Activated naive CD4-positive, alpha-beta T cell treated with anti-CD3 and anti-CD28 coated beads, Interleukin-2, amount 50 U/mL, for 24 hours (primary cell): ENCODE data around the gene MYO1B.

ENCODE experiments used
- H3K27ac Mint-ChIP-seq: one replicate; pipeline ENCODE4 v1.8.0; 2021; ENCODE audit warnings: mild to moderate bottlenecking, mixed read lengths
- H3K27me3 Mint-ChIP-seq: one replicate; pipeline ENCODE4 v1.8.0; 2021; ENCODE audit warnings: mixed read lengths
- H3K36me3 Mint-ChIP-seq: one replicate; pipeline ENCODE4 v1.8.0; 2021; ENCODE audit warnings: mixed read lengths
- H3K4me1 Mint-ChIP-seq: one replicate; pipeline ENCODE4 v1.8.0; 2021; ENCODE audit warnings: mixed read lengths
- H3K4me3 Mint-ChIP-seq: one replicate; pipeline ENCODE4 v1.8.0; 2021; ENCODE audit warnings: mild to moderate bottlenecking, mixed read lengths
- H3K9me3 Mint-ChIP-seq: one replicate; pipeline ENCODE4 v1.8.0; 2021; ENCODE audit warnings: mixed read lengths

MYO1B gene

DNA sequence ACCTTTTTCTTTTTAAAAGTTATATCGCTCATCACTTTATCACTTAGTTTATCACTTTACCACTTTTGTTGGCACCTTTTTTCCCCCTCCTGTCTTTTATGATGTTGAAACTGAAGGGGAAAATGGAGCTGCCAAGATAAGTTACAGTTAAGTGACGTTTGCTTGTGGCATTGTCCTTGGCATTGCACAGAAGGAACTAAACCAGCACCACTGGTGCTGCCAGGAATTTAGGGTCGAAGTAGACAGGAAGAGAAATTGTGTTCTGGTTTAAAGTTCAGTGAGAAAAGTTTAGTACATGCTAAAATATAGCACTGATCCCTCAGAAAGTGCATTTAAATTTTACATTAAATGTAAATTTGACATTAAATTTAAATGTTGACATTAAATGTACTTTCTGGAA, 49.9 kb downstream of the MYO1B start:
- Mint-ChIP-seq H3K4me1 (no peaks in the 10 kb centered on the region), H3K27ac (no peak overlapping the region), H3K27me3 (no peaks in the 10 kb centered on the region), H3K36me3 (no peaks in the 10 kb centered on the region), H3K9me3 (no peaks in the 10 kb centered on the region), H3K4me3 (no peak overlapping the region)

DNA sequence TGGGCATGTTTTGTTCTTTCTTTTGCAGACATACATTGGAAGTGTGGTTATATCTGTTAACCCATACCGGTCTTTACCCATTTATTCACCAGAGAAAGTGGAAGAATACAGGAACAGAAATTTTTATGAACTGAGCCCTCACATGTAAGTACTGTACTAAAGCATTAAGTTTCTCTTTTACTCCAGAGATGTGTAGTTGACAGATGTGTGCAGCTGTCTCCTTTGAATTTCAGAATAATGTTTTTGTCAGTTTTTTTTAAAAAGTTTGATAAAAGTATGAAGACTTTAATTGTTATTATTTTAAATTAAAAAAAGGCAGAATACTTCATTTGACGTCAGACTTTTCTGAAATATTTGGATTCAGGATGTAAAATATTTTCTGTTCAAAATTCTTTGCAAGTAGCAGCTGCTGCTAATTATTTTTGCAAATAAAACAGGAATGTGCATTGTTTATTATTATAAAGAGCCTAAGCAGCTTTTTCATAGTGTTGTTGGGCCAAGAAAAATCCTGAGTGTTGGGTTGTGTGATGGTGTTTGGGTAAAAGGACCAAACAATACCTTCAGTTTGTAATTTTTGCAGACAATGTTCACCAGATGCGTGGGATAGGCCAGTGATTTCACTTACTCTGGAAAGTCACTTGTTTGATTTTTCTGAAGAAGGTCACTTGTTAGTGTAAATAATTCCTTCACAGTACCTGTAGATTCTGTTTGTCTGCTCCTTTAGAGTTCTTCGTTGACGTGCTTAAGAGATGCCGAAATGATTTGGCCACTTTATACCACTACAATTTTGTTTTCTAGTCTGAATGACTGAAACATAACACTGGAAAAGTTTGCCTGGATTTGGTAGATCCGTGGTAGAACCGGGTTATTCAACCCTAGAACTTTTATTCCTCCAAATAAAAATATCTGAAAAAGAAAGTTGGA, 51.1 kb downstream of the MYO1B start:
- no peaks in the 10 kb centered on the region for H3K9me3 Mint-ChIP-seq
- H3K4me3 Mint-ChIP-seq, result no peak overlapping the region
- H3K27me3 Mint-ChIP-seq, result no peaks in the 10 kb centered on the region
- H3K36me3 Mint-ChIP-seq, result no peaks in the 10 kb centered on the region
- no peak overlapping the region for H3K27ac Mint-ChIP-seq
- H3K4me1 Mint-ChIP-seq, result no peaks in the 10 kb centered on the region

DNA sequence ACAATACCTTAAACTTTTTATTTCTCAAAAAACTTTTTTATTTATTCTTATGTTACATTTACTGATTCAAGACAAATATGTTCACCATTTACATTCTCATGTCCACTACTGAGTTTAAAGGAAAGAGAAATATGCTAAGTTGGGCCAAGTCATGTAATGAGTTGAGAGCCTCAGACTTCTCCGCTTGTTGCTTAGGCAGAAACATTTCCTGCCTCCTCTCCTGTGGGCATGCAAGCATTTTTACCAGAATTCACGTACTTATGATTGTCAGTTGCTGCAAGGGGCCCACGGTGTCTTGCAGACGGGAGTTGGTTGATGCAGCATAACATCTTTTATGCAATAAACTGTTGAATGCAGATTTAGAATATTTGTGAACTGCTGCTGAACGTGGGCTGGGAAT, 51.8 kb downstream of the MYO1B start:
- Mint-ChIP-seq H3K36me3 (no peaks in the 10 kb centered on the region), H3K4me3 (no peak overlapping the region), H3K27me3 (no peaks in the 10 kb centered on the region), H3K27ac (no peak overlapping the region), H3K4me1 (no peaks in the 10 kb centered on the region), H3K9me3 (no peaks in the 10 kb centered on the region)

DNA sequence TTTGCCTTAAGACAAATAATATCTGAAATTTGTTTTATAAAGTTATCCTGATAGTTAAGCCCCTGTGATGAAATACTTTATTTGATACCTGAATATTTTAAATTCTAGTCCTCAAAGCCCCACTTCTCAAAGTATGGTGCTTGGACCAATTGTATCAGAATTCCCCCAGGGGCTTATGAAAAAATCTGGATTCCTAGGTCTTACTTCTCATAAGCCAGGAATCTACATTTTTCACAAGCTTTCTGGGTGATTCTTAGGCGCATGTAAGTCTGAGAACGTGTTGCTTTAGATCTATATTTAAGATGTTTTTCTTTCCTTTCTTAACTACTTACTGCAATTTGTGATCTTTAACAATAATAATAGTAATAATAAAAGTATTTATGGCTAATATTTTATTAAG, 53.1 kb downstream of the MYO1B start:
- Mint-ChIP-seq H3K4me1 (no peaks in the 10 kb centered on the region), H3K27me3 (no peaks in the 10 kb centered on the region), H3K36me3 (no peaks in the 10 kb centered on the region), H3K9me3 (no peaks in the 10 kb centered on the region), H3K4me3 (no peak overlapping the region), H3K27ac (no peak overlapping the region)

DNA sequence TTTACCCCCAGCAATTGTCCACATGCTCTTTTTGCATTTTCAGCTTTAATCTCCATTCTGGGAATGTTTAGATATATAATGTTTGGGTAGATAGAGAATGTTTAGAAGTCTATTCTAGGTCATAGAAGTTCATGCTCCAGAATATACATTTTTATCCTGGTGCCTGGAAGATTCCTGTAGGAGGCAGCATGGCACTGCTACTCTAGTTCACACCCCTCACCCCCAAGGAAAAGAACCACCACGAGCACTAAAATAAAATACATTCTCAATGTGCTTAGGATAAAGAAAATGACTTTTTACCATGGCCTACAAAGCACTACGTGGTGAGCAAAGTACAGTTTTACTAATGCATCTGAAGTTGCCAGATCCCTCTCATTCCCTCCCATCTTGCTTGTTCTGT, 53.8 kb downstream of the MYO1B start:
- Mint-ChIP-seq H3K27me3 (no peaks in the 10 kb centered on the region), H3K4me1 (no peaks in the 10 kb centered on the region), H3K36me3 (no peaks in the 10 kb centered on the region), H3K4me3 (no peak overlapping the region), H3K27ac (no peak overlapping the region), H3K9me3 (no peaks in the 10 kb centered on the region)

DNA sequence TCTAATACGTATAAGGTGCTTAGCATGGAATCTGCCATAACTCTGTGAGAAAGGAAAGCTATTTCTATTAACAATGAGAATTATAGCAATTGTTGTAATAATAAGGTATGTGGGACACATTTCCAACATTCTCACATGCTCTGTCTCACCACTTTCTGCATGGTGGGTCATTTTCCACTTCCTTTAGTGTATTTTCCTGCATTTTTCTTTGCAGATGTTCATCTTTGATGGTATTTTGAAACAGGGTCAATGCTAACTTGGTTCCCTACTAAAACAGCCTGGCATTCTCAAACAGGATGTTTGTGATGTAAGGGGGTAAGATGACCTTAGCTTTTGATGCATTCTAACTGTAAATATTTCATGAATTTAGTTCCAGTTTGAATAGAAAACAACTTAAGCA, 54.7 kb downstream of the MYO1B start:
- H3K27me3 Mint-ChIP-seq, result no peaks in the 10 kb centered on the region

DNA sequence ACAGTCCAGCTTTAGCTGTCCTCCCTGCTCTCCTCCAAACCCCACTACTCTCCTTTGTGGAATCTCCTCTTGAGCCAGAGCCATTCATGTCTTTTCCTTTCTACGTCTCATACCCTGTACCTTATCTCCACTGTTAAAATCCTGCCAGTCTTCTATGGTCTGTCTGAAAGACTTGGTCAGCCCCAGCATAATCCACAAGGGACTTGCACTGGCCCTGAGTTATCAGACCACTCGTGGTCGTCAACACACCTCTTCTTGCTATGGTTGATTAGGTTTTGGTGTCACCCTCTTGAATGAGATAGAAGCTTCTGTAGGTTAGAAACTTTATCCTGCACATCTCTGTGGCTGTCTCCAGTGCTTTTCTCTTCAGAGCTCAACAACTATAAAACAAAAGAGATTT, 56.8 kb downstream of the MYO1B start:
- Mint-ChIP-seq H3K36me3 (no peaks in the 10 kb centered on the region), H3K9me3 (no peaks in the 10 kb centered on the region), H3K4me1 (no peaks in the 10 kb centered on the region), H3K27ac (peak overlapping the region; percentile 18), H3K27me3 (no peaks in the 10 kb centered on the region), H3K4me3 (no peak overlapping the region)

More for the DNA sequence above, 54.7 kb downstream of the MYO1B start:
- no peak overlapping the region for H3K27ac Mint-ChIP-seq
- H3K9me3 Mint-ChIP-seq, result no peaks in the 10 kb centered on the region
- no peak overlapping the region for H3K4me3 Mint-ChIP-seq
- H3K4me1 Mint-ChIP-seq, result no peaks in the 10 kb centered on the region
- H3K36me3 Mint-ChIP-seq, result no peaks in the 10 kb centered on the region

DNA sequence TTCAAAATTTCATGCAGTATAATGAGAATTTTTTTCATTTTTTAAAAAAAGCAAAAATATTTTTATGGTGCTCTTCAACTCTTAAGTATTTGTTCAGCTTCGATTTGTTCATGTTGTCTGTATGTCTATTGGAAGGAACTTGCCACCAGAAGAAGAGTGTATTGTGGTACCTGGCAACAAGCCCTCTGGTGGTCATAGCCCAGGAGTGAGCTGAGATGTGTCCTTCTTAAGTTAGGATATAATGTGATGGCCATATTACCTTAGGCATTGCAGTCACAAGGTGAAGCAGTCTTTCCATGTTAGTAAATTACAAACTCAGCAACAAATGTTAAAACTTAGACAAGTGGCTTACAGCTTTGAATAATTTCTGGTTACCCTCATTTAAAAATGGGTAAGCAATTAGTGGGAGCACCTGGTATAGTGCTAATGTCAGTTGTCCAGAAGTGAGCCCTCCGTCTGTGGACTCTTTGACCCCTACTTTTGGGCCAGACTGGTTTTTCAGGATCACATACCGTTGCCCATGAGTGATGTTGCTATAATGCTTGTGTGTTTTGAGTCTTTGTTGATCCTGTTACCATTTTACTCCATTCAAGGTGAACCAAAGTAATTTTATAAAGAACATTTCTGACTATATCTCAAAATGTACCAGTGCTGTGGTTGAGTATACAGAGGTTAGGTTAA, 57.4 kb downstream of the MYO1B start:
- Mint-ChIP-seq H3K27ac (no peak overlapping the region), H3K4me3 (no peak overlapping the region), H3K27me3 (no peaks in the 10 kb centered on the region), H3K4me1 (no peaks in the 10 kb centered on the region), H3K9me3 (no peaks in the 10 kb centered on the region), H3K36me3 (no peaks in the 10 kb centered on the region)

DNA sequence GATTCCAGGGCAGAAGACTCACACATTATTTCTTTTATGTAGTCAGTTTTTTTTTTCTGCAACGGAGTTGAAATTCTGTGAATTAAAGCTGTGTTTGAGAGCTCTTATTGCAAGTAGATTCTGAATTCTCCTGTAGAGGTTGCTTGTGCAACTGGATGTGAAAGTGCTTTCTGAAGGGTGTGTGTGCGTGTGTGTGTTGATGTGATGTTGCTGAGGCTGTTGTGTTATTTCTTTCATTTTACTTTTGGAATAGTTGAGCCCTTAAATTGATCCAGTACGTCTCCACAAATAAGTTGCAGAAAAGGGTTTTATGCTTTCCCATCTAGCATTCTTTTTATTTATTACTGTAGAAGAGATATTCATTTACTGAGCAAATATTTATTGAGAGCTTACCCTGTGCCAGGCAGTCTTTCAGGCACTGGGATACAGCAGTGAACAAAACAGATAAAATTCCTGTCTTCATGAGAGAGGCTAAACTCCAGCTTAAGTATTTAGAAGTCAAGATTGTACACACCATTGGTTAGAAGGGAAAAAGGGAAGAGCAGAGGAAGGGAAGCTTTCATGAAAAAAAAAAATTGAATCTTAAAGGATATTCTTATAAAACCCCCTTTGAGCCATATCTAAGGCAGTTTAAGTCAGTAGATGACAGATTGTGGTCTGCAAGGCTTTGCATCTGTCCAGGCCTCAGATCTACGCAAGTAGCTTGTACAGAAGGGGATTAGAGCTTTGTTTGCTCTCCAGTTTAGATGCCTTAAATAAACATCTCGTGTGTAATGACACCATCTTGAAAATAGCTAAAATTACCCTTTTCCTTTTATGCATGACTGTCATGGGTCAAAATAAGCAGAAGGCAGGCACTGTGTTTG, 58.2 kb downstream of the MYO1B start:
- Mint-ChIP-seq H3K4me3 (no peak overlapping the region), H3K4me1 (no peaks in the 10 kb centered on the region), H3K9me3 (no peaks in the 10 kb centered on the region), H3K27ac (no peak overlapping the region), H3K36me3 (no peaks in the 10 kb centered on the region), H3K27me3 (no peaks in the 10 kb centered on the region)

DNA sequence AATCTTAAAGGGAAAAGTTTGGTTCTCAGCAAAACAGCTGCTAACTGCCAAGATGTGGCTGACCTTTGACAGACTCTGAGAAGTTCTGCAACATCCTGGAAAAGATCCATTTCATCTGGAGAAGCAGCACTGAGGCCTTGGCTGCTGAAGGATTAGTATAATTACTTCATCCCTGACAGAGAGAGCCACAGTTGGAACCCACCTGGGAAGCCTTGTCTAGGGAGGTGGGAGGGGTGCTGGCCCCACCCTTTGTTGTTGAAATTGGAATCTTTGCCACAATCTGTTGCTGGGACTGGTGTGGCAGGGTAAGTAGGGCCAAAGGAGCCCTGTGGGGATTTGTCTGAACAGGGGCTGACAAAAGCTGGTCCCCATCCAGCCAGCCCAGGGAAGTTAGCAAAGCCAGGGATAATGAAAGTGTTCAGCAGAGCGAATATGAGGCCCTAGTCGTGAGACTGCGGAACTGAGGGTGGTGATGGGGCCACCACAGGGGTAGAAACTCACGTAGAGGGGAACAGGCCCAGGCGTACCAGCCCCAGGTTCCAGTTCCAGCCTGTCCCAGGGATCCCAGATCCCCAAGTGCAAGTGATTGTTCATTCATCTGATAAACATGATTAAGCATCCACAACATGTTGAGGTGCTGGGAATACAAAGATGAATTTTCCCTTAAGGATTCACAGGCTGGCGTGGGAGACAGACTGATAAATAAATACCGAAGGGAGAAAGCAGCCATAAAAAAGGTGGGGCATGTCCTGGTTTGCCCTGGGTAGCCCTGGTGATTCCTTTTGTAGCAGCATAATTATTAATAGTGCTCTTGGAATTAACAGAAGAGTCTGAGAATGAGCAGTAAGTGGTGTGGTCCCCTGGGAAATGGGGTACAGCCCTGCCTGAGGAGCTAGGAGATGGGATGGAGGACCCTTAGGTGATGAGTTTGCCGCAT, 60.0 kb downstream of the MYO1B start:
- Mint-ChIP-seq H3K9me3 (no peaks in the 10 kb centered on the region), H3K4me3 (no peak overlapping the region), H3K27me3 (no peaks in the 10 kb centered on the region), H3K4me1 (no peaks in the 10 kb centered on the region), H3K36me3 (no peaks in the 10 kb centered on the region), H3K27ac (no peak overlapping the region)

DNA sequence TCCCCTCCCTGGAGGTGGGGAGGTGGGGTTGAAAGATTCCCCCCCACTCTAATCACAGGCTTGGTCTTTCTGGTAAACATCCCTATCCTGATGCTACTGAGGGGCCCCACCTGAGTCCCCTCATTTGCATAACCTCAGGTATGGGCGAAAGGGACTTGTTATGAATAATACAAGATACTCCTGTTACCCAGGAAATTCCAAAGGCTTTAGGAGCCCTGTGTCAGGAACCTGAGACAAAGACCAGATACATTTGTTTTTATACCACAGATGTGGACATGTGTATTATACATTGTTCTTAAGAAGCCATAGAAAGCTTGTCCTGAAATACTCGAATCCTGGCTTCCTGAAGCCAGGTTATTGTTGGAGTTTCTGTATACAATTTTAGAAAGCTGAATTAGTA, 62.8 kb downstream of the MYO1B start:
- Mint-ChIP-seq H3K4me3 (no peak overlapping the region), H3K27me3 (no peaks in the 10 kb centered on the region), H3K27ac (no peak overlapping the region), H3K4me1 (no peaks in the 10 kb centered on the region), H3K9me3 (no peaks in the 10 kb centered on the region), H3K36me3 (no peaks in the 10 kb centered on the region)

DNA sequence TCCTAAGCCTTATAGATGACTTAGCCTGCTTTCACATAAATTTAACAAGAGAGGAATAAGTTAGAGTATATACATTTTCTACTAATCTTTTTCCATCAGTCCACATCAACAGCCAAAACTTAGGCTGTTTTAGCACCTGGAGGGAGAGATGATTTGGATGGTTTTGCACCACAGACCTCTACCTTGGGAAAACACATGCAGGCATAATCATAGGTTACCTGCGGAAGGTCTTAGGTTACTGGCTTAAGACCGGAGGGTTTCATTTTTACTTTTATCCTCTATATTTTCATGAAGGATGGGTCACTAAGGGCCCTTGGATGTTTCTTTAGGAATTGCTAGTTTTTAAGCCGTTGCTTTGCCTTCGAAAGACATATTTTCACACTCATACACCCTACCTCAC, 66.0 kb downstream of the MYO1B start:
- Mint-ChIP-seq H3K4me3 (no peak overlapping the region), H3K4me1 (no peaks in the 10 kb centered on the region), H3K27ac (no peak overlapping the region), H3K36me3 (no peaks in the 10 kb centered on the region), H3K27me3 (no peaks in the 10 kb centered on the region), H3K9me3 (no peaks in the 10 kb centered on the region)

DNA sequence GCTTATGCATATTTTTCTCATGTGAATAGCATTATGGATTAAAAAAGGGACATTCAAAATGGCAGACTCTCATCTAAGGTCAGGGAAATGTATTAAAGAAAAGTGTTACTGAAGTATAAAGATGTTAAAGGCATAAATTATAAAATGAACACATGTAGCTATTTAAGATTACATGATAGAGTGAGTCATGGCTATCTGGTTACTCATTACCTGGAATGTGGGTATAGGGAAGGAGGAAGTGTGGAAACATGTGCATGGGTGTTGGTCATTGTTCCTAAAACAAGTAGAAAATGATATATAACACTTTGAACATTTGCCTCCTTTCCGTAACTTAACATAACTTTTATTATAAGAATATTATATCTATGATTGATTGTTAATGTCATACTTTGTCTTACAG, 66.4 kb downstream of the MYO1B start:
- no peaks in the 10 kb centered on the region for H3K4me1 Mint-ChIP-seq
- no peak overlapping the region for H3K4me3 Mint-ChIP-seq
- no peaks in the 10 kb centered on the region for H3K9me3 Mint-ChIP-seq
- H3K27ac Mint-ChIP-seq, result no peak overlapping the region
- H3K36me3 Mint-ChIP-seq, result no peaks in the 10 kb centered on the region
- H3K27me3 Mint-ChIP-seq, result no peaks in the 10 kb centered on the region

DNA sequence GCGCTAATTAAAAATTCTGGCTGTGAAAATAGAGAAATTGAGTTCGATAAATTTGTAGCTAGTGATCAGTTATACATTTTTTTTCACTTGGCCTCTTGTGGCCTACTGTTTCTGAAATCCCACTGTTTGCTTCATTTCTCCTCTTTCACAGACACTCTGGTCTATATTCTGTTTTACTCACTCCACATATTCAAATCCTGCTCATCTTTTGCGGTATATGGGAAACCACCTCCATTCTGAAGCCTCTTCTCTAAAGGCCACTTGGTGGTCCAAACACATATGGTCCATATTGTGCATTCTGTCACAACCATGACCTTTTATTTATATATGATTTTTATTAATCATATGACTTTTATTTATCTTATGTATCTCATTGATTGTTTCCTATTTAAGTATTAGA, 67.0 kb downstream of the MYO1B start:
- H3K4me3 Mint-ChIP-seq, result no peak overlapping the region
- no peaks in the 10 kb centered on the region for H3K9me3 Mint-ChIP-seq
- H3K4me1 Mint-ChIP-seq, result no peaks in the 10 kb centered on the region
- no peaks in the 10 kb centered on the region for H3K27me3 Mint-ChIP-seq
- no peaks in the 10 kb centered on the region for H3K36me3 Mint-ChIP-seq
- no peak overlapping the region for H3K27ac Mint-ChIP-seq

DNA sequence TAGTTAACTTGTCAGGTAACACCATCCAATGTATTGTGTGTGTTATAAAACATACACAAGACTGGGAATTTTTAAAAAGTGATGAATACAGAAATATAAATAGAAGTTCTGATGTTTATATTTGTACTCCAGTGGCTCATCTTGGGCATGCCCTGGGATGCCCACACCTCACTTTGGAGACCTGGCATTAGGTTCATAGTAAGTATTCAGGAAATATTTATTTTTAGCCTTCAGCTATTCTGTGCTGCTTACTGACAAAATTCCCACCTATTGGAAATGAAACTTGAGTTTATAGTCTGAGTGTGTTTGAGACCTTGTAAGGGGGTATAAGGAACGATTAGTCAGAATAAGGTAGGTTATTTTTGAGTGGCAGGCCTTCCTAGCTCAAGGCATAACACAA, 67.5 kb downstream of the MYO1B start:
- Mint-ChIP-seq H3K4me1 (no peaks in the 10 kb centered on the region), H3K27ac (no peak overlapping the region), H3K36me3 (no peaks in the 10 kb centered on the region)

More for the DNA sequence above, 67.5 kb downstream of the MYO1B start:
- no peaks in the 10 kb centered on the region for H3K27me3 Mint-ChIP-seq
- H3K4me3 Mint-ChIP-seq, result no peak overlapping the region
- no peaks in the 10 kb centered on the region for H3K9me3 Mint-ChIP-seq
